Ascending aorta (tissue), 2 donors: ENCODE measurements around the gene MYO3B. TPM values are rescaled to one million over a fixed set of nuclear protein-coding genes. Genes with fewer than 3 reads are reported as not detected.

ENCODE experiments used
- DNase-seq, 2 donors: peaks; one replicate each; pipeline ENCODE4 v3.0.0-alpha.2; 2019; ENCODE audit warnings: low spot score in 2 of 2
- H3K27ac ChIP-seq, 2 donors: fragments of 200-600 bp; sonication (generic); one replicate each; pipeline ENCODE4 v1.5.1; 2016 to 2017; ENCODE audit warnings: mild to moderate bottlenecking in 1 of 2
- H3K27me3 ChIP-seq: fragments of 200-600 bp; sonication (generic); one replicate; pipeline ENCODE4 v1.5.1; 2017
- H3K36me3 ChIP-seq, 2 donors: fragments of 200-600 bp; sonication (generic); one replicate each; pipeline ENCODE4 v1.5.1; 2016
- H3K4me1 ChIP-seq, 2 donors: fragments of 200-600 bp; sonication (generic); one replicate each; pipeline ENCODE4 v1.5.1; 2016 to 2017; ENCODE audit warnings: mild to moderate bottlenecking in 1 of 2
- H3K4me3 ChIP-seq, 2 donors: fragments of 200-600 bp; sonication (generic); one replicate each; pipeline ENCODE4 v1.5.1; 2016 to 2017; ENCODE audit warnings: mild to moderate bottlenecking in 1 of 2
- H3K9me3 ChIP-seq, 2 donors: fragments of 200-600 bp; sonication (generic); one replicate each; pipeline ENCODE4 v1.5.1; 2016
- CTCF ChIP-seq, 3 experiments: fragments of 200-600 bp in 2 of 3; fragments of 450-650 bp in 1 of 3; sonication (generic) in 2 of 3; IDR thresholded peaks; one replicate each; pipeline ENCODE4 v1.5.1; 2016 to 2019; ENCODE audit warnings: antibody characterized with exemption in 3 of 3, mild to moderate bottlenecking in 1 of 3, moderate library complexity in 1 of 3
- intact Hi-C: fragments of 100-400 bp; cut with DNase I; formaldehyde crosslinking; loops from one replicate; pipeline ENCODE4 v1.15.1; 2023
- total RNA-seq: library from RNA; depleted of rRNA; stranded (reverse); fragments of >200 nt; gene quantifications from one replicate; pipeline ENCODE4 v1.1.0, GENCODE V29; 2016

Gene MYO3B
- total RNA-seq, 1 donor from 2014 or later: not detected

DNA sequence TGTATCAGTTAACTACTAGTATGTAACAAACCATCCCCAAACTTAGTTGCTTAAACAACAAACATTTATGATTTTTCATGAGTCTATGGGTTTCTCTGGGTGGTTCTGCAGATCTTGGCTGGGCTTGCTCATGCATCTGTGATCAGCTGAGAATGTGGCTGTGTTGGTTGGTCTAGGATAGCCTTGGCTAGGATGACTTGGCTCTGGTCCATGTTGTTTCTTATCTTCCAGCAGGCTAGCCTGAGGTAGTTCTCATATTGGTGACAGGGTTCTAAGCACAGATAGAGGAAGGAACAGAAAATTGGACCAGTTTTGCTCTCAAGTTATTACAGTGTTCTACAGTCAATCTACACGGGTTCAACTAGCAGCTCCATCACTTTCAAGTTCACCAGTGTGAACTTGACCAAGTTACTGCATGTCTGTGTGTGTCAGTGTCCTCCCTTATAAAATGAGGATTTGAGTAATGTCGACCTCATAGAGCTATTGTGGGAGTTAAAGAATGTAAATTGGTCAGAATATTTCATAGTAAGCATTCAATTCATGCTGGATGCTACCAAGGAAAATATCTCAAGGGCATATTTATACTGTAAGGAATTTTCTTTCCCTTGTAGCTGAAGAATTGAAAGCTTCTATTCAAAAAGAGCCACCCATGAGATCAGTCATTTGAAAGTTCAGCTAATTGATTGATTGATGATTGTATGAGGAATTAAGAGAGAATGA is 65.3 kb downstream of the MYO3B start:
- intact Hi-C loops: no loop called here
- Histone ChIP-seq H3K4me1 (no peaks in the 10 kb centered on the region), H3K27ac (no peak overlapping the region), H3K36me3 (no peaks in the 10 kb centered on the region), H3K27me3 (no peaks in the 10 kb centered on the region), H3K4me3 (no peak overlapping the region), H3K9me3 (no peaks in the 10 kb centered on the region)
- no peak for DNase-seq
- no peak for TF ChIP-seq CTCF (IDR thresholded peaks at IDR 0.05)

DNA sequence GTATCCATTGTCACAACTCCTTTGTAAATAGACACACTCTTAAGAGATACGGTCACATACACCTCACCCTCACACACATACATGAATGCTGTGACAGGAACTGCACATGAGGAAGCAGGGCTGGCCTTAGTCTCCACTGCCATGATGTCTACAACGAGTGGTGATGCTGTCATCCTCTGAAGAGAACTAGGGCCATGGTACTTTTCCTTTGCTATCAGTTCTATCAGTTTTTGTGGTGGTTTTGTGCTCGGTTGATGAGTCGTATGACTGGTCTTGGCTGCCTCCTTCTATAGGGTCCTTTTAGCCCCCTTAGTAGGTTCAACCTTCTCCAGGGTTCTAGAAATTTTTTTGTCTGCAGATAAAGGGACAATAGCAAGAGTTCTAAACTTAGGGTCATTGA is 66.0 kb downstream of the MYO3B start:
- H3K27ac ChIP-seq: no peak overlapping the region
- intact Hi-C loops: no loop called here
- no peaks in the 10 kb centered on the region for H3K4me1 ChIP-seq
- H3K9me3 ChIP-seq: no peaks in the 10 kb centered on the region
- no peak for TF ChIP-seq CTCF (IDR thresholded peaks at IDR 0.05)
- H3K27me3 ChIP-seq: no peaks in the 10 kb centered on the region
- H3K36me3 ChIP-seq: no peaks in the 10 kb centered on the region
- no peak for DNase-seq
- H3K4me3 ChIP-seq: no peak overlapping the region

DNA sequence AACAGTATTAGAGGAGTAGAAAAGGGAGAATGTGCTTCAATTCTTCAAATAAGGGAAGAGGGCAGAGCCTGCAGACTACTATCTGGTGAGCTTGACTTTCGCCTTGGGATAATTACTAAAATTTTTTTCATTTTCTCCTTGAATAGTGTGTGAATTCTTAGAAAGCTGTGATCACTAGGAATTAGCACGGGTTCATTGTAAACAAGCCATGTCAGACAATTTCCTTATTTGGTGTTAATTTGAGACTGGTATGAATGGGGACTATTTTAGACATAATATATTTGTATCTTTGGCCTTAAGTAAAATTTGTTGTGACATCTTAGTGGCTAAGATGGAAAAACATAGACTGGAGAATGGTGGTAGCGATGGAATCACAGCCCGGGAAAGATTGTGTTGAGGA is 66.6 kb downstream of the MYO3B start:
- intact Hi-C loops: no loop called here
- no peaks in the 10 kb centered on the region for H3K27me3 ChIP-seq
- no peak overlapping the region for H3K4me3 ChIP-seq
- no peaks in the 10 kb centered on the region for H3K36me3 ChIP-seq
- H3K4me1 ChIP-seq: no peaks in the 10 kb centered on the region
- DNase-seq: no peak
- TF ChIP-seq CTCF (IDR thresholded peaks at IDR 0.05): no peak
- no peaks in the 10 kb centered on the region for H3K9me3 ChIP-seq
- no peak overlapping the region for H3K27ac ChIP-seq

DNA sequence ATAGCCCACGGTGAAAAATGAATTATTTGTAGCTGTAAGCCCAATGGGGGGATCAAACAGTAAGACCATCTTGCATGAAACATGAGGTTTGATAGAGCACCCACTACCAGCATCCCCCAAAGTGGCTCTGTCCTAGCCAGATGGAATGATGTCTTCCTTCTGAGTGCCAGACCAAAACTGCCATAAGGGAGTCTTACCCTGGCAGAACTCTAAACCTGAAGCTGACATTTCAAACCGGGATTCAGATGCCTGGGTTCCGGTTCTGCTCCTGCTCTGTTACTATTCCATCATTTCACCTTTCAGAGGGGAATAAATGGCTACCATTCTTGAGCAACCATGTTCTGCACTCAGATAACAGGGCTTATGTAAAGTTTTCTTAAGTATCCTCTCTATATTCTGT is 67.4 kb downstream of the MYO3B start:
- no peaks in the 10 kb centered on the region for H3K4me1 ChIP-seq
- intact Hi-C loops: no loop called here
- no peak for TF ChIP-seq CTCF (IDR thresholded peaks at IDR 0.05)
- H3K4me3 ChIP-seq: no peak overlapping the region
- H3K27me3 ChIP-seq: no peaks in the 10 kb centered on the region
- H3K36me3 ChIP-seq: no peaks in the 10 kb centered on the region
- no peaks in the 10 kb centered on the region for H3K9me3 ChIP-seq
- no peak for DNase-seq
- no peak overlapping the region for H3K27ac ChIP-seq

DNA sequence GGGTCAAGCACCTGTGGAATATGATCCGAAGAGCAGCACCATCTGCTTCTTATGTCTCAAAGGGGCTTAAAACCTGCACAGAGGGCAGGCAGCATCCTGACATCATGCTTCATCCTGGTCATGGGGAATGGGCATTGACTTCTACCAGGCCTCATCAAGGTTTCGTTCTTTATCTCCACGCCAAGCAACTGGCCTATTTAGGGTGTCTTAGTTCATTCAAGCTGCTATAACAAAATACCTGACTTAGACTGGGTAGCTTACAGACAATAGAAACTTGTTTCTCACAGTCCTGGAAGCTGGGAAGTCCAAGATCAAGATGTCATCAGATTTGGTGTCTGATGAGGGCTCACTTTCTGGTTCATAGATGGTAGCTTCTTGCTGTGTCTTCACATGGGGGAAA is 69.4 kb downstream of the MYO3B start:
- H3K4me3 ChIP-seq: no peak overlapping the region
- no peak for DNase-seq
- H3K4me1 ChIP-seq: no peaks in the 10 kb centered on the region
- H3K36me3 ChIP-seq: no peaks in the 10 kb centered on the region
- no peak overlapping the region for H3K27ac ChIP-seq
- no peaks in the 10 kb centered on the region for H3K27me3 ChIP-seq
- no peak for TF ChIP-seq CTCF (IDR thresholded peaks at IDR 0.05)
- H3K9me3 ChIP-seq: no peaks in the 10 kb centered on the region
- intact Hi-C loops: no loop called here
